ENCODE results near the gene PDE4B.
"Not testable (repeated sequence)": the region's sequence is repeated elsewhere in the genome, so short reads cannot be mapped to it uniquely, and the experiment has no call there.

The PDE4B gene

DNA sequence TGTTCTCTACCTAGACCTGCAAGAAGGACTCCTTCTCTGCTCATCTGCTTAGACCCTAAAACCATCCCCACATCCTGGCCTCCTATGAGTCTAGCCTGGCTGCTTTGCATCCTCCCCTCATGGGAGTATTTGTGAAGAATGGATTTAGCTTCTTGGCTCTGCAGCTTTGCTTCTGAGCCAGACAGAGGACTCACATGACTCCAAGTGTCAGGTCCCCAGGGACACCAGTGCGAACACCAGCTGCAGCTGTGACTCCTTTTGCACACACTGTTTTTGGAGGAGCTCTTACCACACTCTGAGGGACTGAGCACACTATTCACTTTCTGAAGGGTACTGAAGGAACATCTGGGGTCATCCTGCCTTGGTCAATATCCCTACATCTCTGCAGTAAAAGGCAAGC lies 609.5 kb downstream of the PDE4B start:
- Mint-ChIP-seq H3K36me3 (ENCODE audit: low read depth) (no peaks in the 10 kb centered on the region), H3K27ac (no peak overlapping the region), H3K4me1 (ENCODE audit: low read depth) (peaks cover 49% of the 10 kb centered on the region), H3K4me3 (no peak overlapping the region), H3K27me3 (no peaks in the 10 kb centered on the region), H3K9me3 (no peaks in the 10 kb centered on the region)

DNA sequence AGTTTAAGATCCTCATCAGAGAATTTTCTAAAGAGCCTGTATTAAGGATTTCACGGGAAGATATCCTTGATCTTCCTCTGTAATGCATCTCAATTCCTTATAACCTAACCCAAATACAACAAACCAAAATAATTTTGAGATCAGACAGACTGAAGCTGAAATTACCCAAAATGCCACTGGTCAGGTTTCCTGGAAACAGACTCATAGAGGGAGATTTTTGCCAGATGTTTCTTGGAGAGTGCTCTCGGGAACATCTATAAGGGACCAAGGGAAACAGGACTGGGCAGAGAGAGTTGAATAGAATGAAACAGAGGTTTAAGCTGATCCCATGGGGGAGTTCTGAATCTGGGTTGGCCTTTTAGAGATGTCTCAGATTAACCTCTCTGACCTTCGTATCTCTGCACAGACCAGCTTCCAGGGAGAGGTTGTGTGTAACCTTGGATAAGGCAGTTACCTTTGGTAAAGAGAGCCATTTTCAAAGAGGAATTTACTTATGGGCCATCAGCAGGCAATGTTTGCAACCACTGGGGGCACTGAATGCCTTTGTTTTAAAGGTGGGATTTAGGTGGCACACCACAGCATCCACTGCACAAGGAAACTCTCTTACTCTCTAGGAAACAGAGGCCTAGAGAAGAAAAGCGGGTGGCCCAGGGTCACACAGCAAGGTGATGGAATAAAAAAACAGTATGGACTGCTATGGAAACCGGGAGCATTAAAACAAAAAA lies 610.5 kb downstream of the PDE4B start:
- Mint-ChIP-seq H3K4me3 (no peak overlapping the region), H3K4me1 (ENCODE audit: low read depth) (peaks cover 47% of the 10 kb centered on the region), H3K27me3 (no peaks in the 10 kb centered on the region), H3K36me3 (ENCODE audit: low read depth) (no peaks in the 10 kb centered on the region), H3K27ac (no peak overlapping the region), H3K9me3 (peaks cover under 1% of the 10 kb centered on the region)

DNA sequence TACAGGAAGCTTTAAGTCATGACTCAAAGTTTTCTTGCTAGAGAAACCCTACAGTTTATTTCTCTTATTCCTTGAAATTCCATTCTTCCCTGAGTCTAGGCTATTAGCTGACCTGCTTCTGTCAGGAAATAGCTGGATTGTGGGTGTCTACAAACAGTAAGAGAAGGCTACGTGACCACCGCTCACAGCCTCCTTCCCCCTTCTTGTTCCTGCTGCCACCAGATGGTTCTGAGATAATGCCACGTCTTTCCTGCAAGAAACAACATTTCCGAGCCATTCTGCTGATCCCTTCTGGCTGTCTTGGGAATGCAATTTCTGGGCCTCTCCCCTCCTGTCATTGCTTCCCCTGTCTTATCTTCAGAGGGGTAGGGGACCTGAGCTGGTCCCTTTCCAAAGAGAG lies 612.4 kb downstream of the PDE4B start:
- Mint-ChIP-seq H3K36me3 (ENCODE audit: low read depth) (no peaks in the 10 kb centered on the region), H3K4me1 (ENCODE audit: low read depth) (peaks cover 30% of the 10 kb centered on the region), H3K27me3 (no peaks in the 10 kb centered on the region), H3K27ac (no peak overlapping the region), H3K4me3 (no peak overlapping the region), H3K9me3 (peaks cover 16% of the 10 kb centered on the region)

DNA sequence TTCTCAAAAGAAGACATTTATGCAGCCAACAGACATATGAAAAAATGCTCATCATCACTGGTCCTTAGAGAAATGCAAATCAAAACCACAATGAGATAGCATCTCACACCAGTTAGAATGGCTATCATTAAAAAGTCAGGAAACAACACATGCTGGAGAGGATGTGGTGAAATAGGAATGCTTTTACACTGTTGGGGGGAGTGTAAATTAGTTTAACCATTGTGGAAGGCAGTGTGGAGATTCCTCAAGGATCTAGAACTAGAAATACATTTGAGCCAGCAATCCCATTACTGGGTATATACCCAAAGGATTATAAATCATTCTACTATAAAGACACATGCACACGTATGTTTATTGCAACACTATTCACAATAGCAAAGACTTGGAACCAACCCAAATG lies 618.8 kb downstream of the PDE4B start:
- H3K4me1 Mint-ChIP-seq (ENCODE audit: low read depth): peaks cover 13% of the 10 kb centered on the region
- H3K27ac Mint-ChIP-seq; H3K36me3 Mint-ChIP-seq (ENCODE audit: low read depth); H3K27me3 Mint-ChIP-seq; H3K4me3 Mint-ChIP-seq: not testable (repeated sequence)
- H3K9me3 Mint-ChIP-seq: peaks cover 22% of the 10 kb centered on the region

DNA sequence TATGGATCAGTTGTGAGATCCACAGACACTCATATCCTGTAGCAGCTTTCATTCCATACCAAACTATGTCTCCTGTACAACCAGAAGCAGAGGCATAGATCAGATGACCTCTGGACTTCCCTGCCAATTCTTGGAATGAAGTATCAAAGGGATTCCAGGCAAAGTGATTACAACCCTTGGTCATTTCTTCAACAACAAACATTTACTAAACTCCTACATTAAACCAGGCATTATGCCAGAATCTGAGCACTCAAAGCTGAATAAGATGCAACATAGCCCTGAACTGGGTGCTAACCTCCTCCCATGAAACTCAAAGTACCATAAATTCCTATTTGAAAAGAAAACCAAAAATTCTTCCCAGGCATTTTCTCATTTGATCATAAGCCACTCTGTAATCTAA lies 620.0 kb downstream of the PDE4B start:
- no peaks in the 10 kb centered on the region for H3K27me3 Mint-ChIP-seq
- peaks cover 5% of the 10 kb centered on the region for H3K36me3 Mint-ChIP-seq (ENCODE audit: low read depth)
- H3K27ac Mint-ChIP-seq: peak overlapping the region; percentile 20
- peaks cover 13% of the 10 kb centered on the region for H3K4me1 Mint-ChIP-seq (ENCODE audit: low read depth)
- no peak overlapping the region for H3K4me3 Mint-ChIP-seq
- peaks cover 29% of the 10 kb centered on the region for H3K9me3 Mint-ChIP-seq

DNA sequence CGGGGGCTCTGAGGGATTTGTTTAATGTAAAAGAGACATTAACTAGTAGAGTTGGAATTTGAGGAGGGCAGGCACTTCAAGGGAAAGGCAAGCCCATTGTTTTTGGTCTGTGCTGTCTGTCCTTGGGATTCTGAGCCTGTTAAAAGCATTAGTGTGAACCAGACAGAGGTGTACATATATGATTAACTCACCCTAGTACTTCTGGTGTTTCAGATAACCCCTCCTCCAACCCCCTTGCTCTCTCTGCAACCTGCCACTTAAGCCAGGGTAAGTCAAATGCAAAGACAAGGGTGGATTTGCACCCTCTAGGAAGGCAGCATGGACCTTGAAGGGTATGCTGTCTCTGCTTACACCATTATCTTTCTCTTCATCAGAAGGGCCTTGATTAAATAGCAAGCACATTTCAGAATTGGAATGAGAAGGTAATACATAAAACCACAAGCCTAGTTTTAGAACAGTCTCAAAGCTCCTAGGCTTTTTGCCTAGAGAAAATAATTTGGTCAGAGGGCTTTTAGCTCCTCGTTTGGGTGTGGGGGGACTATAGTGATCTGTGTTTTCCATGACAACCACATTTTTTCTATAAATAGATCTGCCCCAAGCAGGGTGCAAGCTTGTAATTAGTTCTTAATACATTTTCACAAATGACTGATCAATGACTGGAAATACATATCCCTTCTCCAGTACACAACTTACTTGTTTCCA lies 620.6 kb downstream of the PDE4B start:
- H3K27ac Mint-ChIP-seq: peak overlapping the region; percentile 20

DNA sequence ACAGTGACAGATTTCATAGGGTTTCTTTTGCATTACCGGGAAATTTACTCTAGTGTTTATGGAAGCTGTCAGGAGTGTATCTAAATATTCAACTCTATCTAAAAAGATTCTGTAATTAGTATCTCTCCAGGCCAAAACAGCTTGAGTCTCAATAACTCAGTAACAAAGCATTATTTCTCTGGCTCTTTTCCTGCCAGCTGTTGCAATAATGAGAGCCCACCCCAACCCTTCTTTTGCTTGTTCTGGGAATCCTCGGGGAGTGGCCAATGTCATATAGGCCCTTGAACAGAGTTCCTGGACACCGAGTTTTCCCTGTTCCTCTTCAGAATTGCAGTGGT lies 621.1 kb downstream of the PDE4B start:
- Mint-ChIP-seq H3K9me3 (peaks cover 32% of the 10 kb centered on the region), H3K27ac (no peak overlapping the region), H3K4me1 (ENCODE audit: low read depth) (peaks cover 13% of the 10 kb centered on the region), H3K4me3 (no peak overlapping the region), H3K27me3 (no peaks in the 10 kb centered on the region), H3K36me3 (ENCODE audit: low read depth) (peaks cover 11% of the 10 kb centered on the region)

More for the DNA sequence above, 620.6 kb downstream of the PDE4B start:
- Mint-ChIP-seq H3K4me1 (ENCODE audit: low read depth) (peaks cover 13% of the 10 kb centered on the region), H3K27me3 (no peaks in the 10 kb centered on the region), H3K9me3 (peaks cover 32% of the 10 kb centered on the region), H3K4me3 (no peak overlapping the region), H3K36me3 (ENCODE audit: low read depth) (peaks cover 9% of the 10 kb centered on the region)

DNA sequence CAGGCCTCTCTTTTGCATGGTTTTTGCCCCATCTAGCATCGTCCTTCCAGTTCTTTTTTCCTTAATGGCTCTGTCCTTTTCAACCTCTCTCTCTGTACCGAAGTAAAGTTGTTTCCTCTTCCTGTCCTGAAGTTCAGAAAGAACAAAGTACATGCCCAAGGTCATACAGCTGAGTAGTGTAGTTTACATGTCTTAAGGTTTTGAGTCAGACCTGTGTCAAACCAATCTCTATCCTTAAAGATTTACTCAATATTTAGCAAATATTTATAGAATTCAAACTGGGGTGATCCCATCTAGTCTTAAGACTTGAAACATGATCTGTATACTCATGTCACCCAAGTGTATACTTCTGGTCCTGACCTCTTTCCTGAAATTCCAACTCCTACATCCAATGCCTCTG lies 622.6 kb downstream of the PDE4B start:
- Mint-ChIP-seq H3K4me1 (ENCODE audit: low read depth) (peaks cover 12% of the 10 kb centered on the region), H3K36me3 (ENCODE audit: low read depth) (peaks cover 11% of the 10 kb centered on the region), H3K9me3 (peaks cover 27% of the 10 kb centered on the region), H3K4me3 (no peak overlapping the region), H3K27ac (no peak overlapping the region), H3K27me3 (no peaks in the 10 kb centered on the region)

DNA sequence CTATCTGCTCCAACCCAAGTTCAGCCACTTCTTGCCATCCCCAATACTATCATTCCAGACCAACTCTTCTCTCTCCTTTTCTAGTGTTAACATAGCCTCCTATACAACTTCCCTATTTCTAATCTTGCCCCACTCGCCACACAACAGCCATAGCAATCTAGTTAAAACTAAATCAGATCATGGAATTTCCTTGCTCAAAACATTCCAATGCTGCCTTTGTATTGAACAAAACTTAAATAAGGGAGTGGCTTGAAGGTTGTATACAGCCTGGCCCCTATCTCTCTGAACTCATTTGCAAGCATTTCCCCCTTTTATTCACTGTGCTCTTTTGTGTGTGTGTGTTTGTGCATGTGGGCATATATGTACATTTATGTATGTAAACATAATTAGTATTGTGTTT lies 623.2 kb downstream of the PDE4B start:
- Mint-ChIP-seq H3K36me3 (ENCODE audit: low read depth) (peaks cover 11% of the 10 kb centered on the region), H3K4me3 (no peak overlapping the region), H3K9me3 (peaks cover 25% of the 10 kb centered on the region), H3K4me1 (ENCODE audit: low read depth) (peaks cover 6% of the 10 kb centered on the region), H3K27ac (no peak overlapping the region), H3K27me3 (no peaks in the 10 kb centered on the region)

DNA sequence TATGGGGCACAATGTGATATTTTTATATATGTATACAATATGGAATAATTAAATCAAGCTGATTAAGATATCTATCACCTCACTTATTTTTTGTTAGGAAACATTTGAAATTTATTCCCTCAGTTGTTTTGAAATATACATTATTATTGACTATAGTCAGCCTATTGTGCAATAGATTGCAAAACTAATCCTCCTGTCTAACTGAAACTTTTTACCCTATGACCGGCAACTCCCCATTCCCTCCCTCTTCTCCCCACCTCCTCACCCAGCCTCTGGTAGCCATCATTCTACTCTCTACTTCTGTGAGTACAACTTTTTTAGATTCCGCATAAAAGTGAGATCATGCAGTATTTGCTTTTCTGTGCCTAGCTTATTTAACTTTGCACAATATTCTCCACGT lies 623.6 kb downstream of the PDE4B start:
- Mint-ChIP-seq H3K36me3 (ENCODE audit: low read depth) (peaks cover 11% of the 10 kb centered on the region), H3K4me3 (no peak overlapping the region), H3K27me3 (no peaks in the 10 kb centered on the region), H3K9me3 (peaks cover 25% of the 10 kb centered on the region), H3K27ac (no peak overlapping the region), H3K4me1 (ENCODE audit: low read depth) (peaks cover 2% of the 10 kb centered on the region)

DNA sequence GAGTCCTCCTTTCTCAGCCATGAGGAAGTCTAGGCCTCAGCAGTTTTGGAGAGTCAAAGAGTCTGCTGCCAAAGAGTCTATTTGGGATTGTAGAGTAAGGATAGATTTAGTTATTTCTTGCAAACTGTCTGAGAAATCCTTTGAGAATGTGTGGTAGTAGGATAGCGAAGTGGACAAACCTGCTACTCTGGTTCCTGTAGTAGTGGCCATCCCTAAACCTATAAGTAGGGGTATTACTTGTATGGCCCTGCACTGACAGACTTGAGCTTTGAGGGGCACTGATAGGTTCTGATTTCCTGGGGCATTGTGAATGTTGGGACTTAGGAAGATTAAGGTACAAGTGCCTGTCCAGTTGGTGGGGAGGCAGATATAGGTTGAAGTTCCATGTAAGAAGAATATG lies 625.3 kb downstream of the PDE4B start:
- peaks cover 11% of the 10 kb centered on the region for H3K36me3 Mint-ChIP-seq (ENCODE audit: low read depth)

DNA sequence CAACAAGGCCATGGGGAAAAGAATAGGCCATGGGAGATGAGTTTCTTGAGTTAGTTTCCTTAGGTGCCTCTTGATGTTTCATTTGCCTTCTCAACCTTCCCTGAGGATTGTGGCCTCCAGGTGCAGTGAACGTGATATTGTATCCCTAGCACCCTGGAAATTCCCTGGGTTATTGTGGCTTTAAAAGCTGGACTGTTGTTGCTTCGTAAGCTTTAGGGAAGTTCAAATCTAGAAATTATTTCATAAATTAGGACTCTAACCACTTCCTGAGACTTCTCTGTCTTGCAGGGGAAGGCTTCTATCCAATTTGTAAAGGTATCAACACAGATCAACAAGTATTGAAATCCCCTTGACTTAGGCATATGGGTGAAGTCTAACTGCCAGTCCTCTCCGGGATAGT lies 627.5 kb downstream of the PDE4B start:
- Mint-ChIP-seq H3K9me3 (peaks cover 25% of the 10 kb centered on the region), H3K36me3 (ENCODE audit: low read depth) (peaks cover 11% of the 10 kb centered on the region)
- not testable (repeated sequence) for H3K4me3 Mint-ChIP-seq; H3K27me3 Mint-ChIP-seq; H3K4me1 Mint-ChIP-seq (ENCODE audit: low read depth); H3K27ac Mint-ChIP-seq

More for the DNA sequence above, 625.3 kb downstream of the PDE4B start:
- Mint-ChIP-seq H3K4me3 (no peak overlapping the region), H3K4me1 (ENCODE audit: low read depth) (no peaks in the 10 kb centered on the region), H3K27me3 (no peaks in the 10 kb centered on the region), H3K27ac (no peak overlapping the region), H3K9me3 (peaks cover 25% of the 10 kb centered on the region)

DNA sequence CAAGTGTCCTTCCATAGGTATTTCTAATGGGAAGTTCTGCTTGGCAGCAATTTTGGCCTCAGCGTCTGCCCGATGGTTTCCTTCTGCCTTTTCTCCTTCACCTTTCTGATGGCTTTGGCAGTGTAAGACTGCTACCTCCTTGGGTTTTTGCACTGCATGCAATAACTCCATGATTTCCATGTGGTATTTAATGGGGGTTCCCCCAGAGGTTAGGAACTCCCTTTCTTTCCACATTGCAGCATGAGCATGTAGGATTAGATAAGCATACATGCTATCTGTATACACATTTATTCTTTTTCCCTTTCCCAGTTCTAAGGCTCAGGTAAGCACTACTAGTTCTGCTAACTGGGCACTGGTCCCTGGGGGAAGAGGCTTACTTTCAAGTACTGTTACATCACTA lies 628.2 kb downstream of the PDE4B start:
- H3K4me3 Mint-ChIP-seq; H3K27ac Mint-ChIP-seq; H3K27me3 Mint-ChIP-seq; H3K4me1 Mint-ChIP-seq (ENCODE audit: low read depth): not testable (repeated sequence)
- Mint-ChIP-seq H3K9me3 (peaks cover 25% of the 10 kb centered on the region), H3K36me3 (ENCODE audit: low read depth) (peaks cover 11% of the 10 kb centered on the region)

DNA sequence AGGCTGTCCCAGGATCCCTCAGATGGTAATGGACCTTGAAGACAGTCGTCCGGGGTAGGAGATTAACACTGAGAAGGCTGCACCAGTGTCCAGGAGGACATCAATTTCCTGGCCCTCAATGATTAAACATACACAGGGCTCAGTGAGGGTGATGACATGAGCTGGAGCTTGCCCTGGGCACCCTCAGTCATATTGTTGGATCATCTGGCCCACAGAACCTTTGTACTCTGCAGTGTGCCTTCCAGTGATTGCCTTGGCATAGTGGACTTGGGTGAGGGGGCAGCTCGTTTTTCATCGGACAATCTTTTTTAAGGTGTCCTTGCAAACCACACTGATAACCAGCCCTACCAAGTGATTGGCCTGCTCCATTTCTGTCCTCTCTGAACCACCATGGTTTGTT lies 630.1 kb downstream of the PDE4B start:
- H3K27me3 Mint-ChIP-seq: no peaks in the 10 kb centered on the region
- no peak overlapping the region for H3K27ac Mint-ChIP-seq
- peaks cover 20% of the 10 kb centered on the region for H3K9me3 Mint-ChIP-seq
- no peak overlapping the region for H3K4me3 Mint-ChIP-seq
- peaks cover 16% of the 10 kb centered on the region for H3K4me1 Mint-ChIP-seq (ENCODE audit: low read depth)
- peaks cover 7% of the 10 kb centered on the region for H3K36me3 Mint-ChIP-seq (ENCODE audit: low read depth)

All from stimulated activated naive CD8-positive, alpha-beta T cell treated with anti-CD3 and anti-CD28 coated beads, Interleukin-15, Interleukin-2, amounts not matched to agents 100 ng/mL and 50 ng/mL, for 24 hours (primary cell).